Raji (cell line): ENCODE data around the gene ADCY3.

Experiments used
- POLR2A ChIP-seq: IDR thresholded peaks from 2 replicates; pipeline ENCODE4 v1.6.1; 2011; ENCODE audit warnings: low read depth, low read length, control low read depth; ENCODE audit not compliant: insufficient read depth

The ADCY3 gene

DNA sequence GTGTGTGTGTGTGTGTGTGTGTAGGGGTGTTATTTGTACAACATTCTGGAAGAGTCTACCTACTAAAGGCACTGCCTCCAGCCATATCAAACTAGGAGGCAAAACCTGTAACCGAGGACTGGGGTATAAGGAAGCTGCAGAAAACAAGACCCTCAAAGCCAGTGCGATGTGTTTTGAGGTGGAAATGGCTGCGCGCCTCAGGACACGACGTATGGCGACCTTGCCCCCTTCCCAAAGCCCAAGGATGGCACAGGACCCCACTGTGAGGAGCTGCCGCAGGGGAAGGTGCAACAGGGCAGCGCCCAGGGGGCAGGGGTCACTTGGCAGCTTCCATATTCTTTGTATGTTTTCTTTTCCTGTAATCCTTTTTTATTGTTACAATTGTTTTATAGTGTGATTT lies 67.0 kb downstream of the ADCY3 start:
- no peak for TF ChIP-seq POLR2A

DNA sequence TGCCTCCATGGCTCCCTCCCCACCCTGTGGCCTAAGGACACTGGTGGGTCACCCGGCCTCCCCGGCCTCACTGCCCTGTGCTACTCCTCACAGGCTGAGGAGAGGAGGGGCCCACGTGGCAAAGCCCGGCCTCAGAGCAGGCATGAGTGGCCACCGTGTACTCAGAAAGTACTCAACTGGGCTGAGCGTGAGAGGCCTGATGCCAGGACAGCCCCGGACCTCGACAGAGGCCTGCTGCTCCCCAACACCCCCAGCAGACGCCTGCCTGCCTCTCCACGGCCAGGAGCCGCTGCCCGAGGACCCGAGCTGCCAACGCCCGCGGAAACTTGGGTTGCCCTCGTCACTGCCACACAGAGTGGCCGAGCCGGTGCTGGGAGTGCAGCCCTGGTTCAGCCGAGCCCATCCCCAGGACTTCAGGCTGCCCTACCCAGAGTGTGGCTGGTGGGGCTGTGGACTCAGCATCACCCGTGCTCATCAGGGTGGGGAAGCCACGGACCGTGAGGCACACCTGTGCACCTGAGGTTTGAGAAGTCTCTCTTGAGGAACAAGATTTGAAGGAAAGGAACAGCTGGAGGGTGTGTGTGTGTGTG lies 67.5 kb downstream of the ADCY3 start:
- TF ChIP-seq POLR2A = no peak

DNA sequence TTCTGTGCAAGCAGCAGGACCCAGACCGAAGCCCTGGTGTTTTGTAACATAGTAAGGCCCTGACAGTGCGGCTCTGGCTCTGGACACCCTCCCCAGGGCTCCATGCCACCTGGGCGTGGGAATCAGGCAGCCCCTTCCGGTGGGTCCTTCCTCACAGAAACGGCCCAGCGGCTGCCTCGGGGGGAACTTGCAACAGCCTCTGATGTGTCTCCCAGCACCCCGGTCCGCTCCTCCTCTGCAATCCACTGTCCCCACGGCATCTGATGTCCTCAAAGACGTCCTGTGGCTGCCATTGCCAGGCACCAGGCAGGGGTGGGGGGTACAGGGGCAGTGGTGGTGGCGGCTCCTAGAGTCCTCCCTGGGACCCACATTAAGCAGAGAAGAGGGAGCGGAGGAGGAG lies 68.0 kb downstream of the ADCY3 start:
- TF ChIP-seq POLR2A = no peak

DNA sequence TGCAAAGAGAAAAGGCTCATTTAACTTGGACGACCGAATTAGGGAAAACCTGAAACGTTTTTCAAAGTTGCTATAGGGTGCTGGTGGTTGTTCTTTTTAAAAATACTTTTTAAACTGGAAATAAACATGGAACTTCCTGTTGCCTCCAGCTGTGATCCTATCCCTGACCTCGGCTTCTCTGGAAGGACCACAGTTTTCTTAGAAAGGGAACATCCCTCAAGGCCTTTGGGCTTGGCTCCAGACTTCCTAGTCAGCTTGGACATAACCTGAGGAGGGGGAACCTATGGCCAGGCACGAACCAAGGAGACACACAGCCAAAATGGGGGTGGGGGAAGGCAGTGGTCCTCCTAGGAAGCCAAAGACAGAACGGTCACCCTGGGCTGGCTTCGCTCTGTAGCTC lies 69.1 kb downstream of the ADCY3 start:
- TF ChIP-seq POLR2A = no peak

DNA sequence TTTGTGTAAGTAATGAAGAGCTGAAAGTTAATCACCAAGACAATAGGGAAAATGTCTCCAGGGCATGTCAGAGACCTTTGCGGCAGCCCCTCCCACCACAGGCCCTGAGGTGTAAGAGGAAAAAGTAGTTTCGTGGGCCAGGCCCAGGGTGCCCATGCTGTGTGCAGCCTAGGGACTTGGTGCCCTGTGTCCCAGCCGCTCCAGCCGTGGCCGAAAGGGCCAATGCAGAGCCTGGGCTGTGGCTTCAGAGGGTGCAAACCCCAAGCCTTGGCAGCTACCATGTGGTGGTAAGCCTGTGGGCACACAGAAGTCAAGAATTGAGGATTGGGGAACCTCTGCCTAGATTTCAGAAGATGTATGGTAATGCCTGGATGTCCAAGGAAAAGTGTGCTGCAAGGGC lies 74.3 kb downstream of the ADCY3 start:
- TF ChIP-seq POLR2A = no peak

DNA sequence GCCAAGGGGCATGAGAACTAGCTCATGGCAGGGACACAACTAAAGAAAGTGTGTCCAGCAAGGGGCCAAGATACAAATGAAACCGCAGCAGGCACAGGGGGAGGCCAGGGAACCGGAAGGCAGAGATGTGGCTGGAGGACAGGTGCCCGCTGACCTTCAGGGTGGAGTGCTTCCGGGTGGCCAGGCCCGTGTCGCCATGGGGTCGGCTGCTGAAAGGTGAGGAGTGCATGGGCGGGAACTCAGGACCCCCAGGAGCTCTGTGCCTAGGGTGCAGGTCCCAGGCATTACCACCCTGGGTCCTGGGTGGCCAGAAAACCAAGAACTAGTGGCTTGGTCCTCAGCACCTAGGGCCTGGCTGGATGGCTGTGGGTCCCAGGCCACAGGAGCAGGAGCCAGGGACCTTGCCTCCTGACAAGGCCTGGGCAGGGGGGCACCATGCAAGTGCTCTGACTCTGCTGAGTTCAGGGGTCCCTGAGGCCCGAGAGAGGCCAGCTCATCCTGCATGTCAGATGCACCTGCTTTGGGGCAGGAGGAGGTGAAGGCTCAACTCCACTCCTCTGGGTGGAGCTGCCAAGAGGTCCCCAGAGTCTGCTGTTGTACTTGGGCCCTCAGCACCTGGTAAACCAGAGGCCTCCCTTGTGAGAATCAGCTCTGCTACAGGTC lies 75.9 kb downstream of the ADCY3 start:
- no peak for TF ChIP-seq POLR2A

DNA sequence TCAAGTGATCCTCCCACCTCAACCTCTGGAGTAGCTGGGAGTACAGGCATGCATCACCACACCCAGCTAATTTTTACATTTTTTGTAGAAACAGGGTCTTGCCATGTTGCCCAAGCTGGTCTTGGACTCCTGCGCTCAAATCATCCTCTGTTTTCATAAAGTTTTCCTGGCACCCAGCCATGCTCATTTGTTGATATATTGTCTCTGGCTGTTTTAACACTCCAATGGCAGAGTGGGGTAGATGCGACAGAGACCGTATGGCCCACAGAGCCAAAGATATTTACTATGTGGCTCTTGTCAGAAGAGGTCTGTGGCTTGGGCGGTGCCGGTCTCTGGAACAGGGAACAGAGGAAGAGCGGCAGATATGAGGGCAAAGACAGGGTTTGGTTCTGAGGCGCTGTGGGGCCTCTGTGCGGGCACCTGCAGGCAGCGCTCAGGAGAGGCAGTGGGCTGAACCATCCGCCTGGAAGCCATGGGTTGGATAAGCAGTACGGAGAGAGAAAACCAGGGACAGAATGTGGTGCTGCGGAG lies 76.6 kb downstream of the ADCY3 start:
- TF ChIP-seq POLR2A = no peak

DNA sequence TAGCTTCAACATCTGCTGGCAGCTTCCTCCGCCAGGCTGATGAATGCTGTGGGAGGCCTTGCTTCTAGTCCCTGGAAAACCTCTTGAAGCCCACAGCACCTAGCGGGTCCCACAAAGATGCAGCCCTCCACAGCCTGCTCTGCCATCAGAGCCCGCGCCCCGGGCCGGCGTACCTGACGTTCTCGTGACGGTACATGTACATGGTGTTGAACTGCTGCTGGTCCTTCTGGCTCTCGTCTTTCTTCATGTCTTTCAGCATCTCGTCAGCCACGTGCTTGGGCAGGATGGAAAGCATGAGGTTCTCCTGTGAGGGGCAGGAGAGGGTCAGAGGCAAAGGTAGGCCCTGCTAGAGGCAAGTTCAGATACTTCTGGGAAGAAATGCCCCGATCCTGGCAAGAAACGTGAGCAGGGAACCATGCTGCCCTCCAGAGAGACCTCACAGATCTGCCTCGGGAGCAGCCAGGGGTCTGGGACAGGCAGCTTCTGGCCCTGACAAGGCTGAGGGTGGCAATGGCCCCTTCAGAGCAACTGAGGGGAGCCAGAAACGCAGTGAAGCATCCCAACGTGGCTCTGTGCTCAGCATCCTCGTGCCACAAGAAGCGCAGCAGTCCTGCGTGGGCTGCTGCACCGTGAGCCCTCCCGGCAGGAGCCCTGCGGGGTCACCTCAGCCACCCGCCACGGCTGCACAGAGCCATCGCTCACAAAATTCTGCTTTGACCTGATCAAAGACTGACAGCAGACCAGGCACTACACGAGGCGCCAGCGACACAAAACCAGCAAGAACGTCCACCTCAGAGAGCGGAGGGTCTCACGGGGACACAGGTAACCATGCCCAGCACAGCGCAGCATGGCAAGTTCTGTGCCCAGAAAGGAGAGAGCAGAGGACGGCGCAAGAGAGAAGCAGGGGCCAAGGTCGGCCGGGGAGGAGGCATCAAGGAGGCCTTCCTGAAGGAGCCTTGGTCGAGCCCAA lies 77.7 kb downstream of the ADCY3 start:
- no peak for TF ChIP-seq POLR2A

DNA sequence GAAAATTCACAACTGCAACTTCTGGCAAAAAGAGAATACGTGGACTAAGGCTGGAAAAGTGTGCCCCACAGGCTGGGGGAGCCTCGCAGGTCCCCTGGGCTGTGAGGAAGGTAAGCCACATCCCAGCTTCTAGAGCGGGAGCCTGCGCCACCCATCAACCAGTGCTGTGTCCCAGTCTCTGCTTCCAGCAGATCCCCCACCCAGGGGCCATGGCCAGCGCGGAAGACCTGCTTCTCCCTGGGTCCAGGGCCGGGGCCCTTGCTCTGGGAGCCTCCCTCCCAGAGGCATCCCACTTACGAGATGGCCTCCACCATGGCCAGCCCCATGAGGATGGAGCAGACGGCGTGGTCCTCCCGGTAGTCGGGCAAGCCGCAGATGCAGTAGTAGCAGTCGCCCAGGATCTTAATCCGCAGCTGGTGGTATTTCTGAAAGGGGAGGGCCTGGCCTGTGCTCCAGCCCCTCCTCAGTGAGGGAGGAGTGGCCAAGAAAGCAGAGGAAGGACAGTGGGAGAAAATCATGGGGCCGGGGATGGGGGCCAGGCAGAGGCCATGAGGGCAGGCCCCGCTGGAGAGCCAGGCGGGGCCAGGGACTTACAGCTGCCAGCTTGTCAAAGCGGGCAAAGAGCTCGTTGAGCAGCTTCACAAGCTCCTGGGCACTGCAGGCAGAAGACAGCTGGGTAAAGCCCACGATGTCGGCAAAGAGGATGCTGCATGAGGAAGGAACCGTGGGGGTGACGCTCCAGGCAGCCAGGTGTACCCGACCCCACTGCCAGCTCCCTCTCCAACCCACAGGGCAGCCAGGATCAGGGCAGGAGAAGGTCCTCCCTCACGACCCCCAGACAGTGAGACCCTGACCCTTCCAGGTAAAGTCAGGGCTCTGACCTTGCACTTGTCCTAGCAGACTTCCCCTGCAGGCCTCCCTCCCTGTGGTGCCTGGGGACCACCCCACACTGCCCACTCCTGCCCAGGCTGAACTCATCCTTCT lies 78.8 kb downstream of the ADCY3 start:
- no peak for TF ChIP-seq POLR2A

DNA sequence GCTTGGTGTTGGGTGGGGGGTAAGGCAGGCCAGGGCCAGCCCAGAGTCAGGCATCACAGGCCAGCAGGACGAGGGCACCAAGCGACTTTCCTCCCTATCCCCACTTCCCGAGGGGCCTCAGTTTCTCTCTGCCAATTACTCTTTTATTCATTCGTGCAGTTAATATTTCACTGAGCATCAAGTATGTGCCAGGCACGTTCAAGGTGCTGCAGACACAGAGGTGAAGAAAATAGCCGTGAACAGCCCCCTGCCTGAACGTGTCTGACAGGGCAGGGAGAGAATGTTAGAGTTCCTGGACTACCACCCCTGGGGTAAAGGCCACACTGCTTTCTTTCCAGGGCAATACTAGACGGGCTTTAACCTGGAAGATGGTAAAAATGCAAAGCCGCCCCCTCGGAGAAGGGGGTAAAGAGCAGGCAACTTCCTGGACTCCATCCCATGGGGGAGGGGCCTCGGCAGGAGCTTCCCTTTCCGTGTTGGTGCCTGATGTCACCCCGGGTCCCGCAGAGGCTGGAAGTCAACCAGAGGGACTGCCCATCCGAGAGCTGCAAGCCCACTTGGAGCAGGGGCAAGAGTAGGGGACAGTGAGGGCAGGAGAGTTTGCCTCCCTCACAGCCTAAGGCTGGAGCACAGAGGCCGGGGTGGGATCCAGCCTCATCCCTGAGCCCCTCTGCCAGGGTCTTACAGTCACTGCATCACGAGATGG lies 79.7 kb downstream of the ADCY3 start:
- TF ChIP-seq POLR2A = no peak

DNA sequence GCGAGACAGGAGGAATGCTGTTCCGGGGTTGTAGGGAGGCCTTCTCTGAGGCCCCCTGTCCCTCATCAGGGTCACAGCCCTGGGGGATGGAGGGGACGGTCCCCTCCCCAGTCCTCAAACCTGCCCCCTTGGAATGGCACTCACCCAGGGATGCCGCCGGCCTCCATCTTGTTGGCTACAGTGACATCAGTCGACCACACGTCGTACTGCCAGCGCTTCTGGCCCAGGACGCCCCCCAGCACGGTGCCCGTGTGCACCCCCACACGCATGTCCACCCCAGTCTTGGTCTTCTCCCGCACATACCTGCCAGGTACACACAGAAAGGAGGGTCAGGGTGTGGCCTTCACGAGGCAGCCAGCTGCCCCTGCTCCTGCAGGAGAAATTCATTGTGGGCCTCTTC lies 80.3 kb downstream of the ADCY3 start:
- TF ChIP-seq POLR2A = no peak

DNA sequence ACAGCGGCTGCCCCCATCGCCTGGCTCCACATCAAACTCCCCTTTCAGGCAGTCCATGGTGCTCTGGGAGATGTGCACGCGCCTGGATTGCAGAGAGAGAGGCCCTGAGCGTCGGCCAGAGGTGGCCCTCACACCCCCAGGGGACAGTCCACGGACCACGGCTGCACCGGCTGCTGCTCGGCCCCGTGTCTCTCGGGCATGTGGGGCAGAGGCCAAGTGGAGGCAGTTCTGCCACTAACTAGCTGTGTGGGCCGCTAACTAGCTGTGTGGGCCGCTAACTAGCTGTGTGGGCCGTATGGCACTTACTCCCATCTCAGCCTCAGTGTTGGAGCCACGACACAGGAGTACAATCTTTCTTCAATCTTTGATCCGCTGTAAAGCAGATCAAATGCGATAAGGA lies 81.5 kb downstream of the ADCY3 start:
- TF ChIP-seq POLR2A = no peak

DNA sequence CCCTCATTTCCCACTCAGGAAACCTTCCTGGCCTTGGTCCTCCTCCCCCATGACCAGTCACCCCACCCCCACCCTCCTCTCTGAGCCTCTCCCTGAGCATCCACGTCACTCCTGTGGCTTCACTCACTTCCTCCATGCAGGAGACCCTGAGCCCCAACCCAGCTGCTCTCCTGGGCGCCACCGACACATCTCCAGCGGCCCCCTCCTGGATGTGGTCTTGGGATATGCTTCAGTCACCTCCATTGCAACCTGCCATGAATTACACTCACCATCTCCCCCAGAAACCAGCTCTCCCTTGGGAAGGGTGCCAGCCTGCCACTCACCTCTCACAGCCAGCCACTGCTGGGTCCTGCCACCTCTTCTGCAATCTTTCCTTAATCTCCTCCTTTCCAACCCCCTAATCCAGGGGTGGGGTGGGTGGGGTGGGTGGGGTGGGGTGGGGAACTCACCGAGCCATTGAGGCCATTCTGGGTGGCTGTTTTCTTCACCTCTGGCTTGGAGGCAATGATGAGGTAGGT lies 82.0 kb downstream of the ADCY3 start:
- TF ChIP-seq POLR2A = no peak

DNA sequence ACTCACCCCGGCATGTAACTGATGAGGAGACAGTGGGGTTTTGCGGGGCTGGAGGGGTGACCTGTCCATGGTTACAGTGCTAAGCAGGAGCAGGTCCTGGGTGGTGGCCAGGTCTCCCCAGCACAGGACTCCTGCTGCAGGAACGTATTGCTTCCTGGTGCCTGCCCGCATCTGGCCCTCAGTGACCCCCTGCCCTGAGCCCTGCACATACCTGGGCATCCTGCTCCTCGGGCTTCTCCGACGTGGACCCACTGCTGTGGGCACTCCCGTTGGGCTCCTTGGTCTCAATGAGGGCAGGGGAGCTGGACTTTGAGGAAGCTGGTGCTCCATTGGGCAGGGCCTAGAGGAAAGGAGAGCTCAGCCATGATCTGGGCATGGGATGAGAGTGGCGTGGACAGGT lies 83.3 kb downstream of the ADCY3 start:
- no peak for TF ChIP-seq POLR2A
